Activated CD4-positive, alpha-beta T cell treated with anti-CD3 and anti-CD28 coated beads, Interleukin-2, amount 50 U/mL, for 4 hours (primary cell): Measurements from ENCODE around the gene LAPTM4A.

Source experiments
- DNase-seq, 2 experiments: peaks; one replicate each; pipeline ENCODE4 v3.0.0-alpha.2; 2020

The LAPTM4A gene

DNA sequence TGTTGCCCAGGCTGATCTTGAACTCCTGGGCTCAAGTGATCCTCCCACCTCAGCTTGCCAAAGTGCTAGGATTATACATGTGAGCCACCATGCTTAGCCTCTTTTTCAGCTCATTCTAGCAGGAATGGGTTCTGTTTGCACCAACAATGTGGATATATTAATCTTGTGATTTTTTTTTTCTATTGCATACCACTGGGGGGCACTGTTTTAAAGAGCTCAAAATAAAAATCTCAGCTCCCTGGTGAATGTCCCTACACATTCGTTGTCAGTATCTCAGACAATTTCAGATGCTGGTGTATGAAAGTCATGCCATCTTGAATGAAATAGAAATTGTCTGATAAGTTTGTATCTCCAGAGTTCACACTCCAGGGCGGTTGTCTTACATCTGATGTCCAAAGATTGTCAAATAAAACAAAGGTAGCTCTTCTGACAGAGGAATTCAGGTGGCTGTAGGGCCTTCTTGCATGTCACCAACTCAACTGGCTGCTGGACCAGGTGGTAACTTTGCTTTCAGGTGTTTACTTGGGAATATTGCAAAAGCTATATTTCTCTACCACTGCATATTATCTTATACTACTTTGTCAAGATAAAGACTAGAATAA, 35.8 kb downstream of the LAPTM4A start:
- no peak for DNase-seq

DNA sequence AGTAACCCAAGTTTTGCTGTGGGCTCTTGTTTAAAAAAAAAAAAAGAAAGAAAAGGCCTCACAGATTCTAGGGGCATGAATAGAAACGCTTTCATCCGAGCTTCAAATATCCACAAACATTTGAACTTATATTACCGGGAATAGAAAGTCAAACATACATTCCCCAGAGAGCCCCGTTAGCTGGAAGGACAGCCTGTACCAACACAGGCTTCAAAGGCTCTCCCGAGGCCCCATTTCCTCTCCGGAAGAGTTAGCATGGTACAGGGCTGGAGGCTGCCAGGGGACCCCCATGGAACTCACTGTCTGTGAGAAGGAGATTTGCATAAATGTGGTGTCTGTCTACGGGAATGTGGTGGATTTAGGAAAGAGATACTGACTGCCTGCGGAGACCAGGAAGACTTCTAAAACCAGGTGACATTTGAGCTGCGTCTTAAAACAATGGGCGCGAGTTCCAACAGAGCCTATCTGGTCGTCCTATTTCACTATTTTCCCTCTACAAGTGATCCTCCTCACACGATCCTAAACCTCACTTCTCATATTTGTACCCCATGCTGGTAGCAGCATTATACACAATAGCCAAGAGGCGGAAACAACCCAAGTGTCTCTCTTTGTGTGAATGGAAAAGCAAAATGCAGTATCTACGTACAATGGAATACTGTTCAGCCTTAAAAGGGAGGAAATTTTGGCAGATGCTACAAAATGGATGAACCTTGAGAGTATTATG, 38.1 kb downstream of the LAPTM4A start:
- no peak for DNase-seq

DNA sequence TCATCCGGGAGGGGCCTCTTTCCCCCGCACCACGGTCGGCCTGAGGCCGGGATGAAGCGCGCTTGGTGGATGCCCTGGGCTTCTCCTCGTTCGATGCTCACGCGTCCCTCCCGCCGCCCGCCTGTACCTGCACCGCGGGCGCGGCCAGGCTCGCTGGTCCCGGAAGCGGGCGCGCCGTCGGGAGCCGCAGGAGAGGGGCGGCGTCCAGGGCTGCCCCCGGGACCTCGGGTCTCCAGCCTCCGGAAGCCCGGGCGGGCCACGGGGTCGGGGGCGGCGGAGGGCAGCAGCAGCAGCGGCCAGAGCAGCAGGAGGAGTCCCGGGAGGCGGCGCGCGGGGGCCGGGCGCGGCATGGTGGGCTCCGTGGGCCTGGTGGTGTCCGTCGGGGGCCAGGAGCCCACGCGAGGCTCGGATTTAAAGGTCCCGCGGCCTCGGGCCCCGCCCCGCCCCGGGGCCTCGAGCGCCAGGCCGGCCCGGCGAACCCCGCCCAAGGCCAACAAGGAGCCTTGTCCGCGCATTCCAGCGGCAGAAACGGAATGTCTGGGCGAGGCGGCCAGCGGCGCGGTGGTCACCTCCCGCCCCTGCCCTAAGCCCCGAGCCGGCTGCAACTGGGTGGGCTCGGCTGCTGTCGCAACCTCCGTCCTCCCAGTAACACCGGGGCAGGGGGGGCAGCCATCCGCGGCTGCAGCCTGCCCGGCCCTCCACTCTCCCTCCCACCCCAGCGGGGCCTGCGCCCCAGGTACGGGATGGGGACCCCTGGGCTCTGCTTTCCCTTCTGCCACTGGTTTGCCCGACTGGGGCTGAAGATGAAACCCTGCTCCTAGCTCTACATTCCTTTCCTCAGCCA, 38.9 kb downstream of the LAPTM4A start, which contains the start of gene MATN3:
Gene MATN3, minus strand, starts transcription at position 387 of the 844 bp plus-strand sequence. Its CDS starts 37 bp downstream, at position 350.
- DNase-seq = no peak

DNA sequence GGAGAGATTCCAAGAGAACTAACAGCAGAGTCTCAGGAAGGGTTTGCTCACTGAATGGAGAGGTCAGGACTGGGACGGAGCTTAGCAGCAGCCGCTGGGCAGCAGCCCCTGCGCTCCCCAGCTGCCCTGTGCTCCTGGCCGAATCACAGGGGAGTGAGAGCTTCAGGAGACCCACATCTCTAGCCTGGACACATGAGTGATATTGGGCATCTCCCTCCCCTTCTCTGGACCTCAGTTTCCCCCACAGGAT, 39.5 kb downstream of the LAPTM4A start:
- DNase-seq = no peak

DNA sequence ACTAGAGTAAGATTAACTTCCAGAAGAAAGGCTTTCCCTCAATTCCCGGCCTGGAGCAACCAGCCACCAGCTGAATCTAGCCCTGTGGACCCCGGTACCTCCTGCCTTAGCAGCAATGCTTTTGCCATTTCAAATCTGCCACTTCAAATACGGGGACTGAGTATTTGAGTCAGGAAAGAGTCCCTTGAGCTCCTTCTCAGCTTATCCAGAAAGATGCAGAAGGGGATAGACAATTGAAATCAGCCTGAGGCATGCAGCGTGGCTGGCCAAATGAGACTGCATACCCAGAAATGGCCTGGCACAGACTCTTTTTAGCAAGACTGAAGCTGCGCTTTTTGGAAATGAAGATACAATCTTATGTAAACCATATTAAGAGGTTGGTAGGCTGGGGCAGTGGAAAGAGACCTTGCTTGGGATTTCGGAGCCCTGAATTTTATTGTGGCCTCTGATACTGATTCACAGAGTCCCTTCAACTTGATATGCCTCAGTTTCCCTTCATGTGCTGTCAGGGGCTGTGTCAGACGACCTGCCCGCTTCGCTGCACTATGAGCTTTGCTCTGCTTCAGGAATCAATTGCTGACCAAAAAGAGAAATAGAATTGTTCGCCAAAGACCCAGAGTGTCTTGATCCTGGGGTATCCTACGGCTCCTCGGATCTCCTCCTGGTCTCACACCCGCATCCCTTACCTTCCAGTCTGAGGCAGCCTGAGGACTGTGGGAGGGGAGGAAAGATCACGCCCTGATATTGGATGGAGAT, 40.0 kb downstream of the LAPTM4A start:
- DNase-seq = no peak

DNA sequence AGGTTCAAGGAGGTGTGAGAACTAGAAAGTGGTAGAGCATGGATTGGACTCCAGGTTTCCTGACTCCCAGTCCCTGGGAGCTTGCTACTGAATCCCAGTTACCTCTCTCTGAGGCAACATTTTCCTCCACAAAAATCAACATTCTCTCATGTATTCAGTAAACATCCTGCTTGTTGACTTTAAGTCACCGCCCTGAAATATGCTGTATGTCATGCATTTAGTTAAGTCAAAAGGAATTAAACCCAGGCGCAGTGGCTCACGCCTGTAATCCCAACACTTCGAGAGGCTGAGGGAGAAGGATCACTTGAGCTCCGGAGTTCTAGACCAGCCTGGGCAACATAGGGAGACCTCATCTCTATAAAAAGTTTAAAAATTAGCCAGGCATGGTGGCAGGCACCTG, 42.7 kb downstream of the LAPTM4A start:
- no peak for DNase-seq

DNA sequence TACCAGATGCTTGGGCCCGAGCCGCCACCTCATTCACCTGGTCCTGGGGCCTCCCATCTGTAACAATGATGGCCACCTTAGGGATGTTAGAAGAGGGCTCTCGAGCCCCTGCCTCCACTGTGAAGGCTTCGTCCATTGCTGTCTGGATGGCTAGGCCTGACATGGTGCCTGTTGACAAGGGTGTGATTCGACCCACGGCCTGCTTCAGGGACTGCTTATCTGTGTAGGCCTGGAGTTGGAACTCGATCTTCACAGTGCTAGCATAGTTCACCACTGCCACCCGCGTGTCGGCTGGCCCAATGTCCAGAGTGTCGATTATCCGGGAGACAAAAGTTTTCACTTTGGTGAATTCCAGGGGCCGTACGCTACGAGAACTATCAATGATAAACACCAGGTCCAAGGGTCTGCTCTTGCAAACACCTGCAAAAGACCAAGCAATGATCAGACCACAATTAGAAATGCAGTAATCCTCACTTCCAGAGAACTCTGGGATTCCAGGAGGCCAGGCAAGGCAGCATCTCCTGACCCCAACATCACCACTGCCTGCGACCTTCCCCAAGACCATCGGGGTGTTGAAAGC, 45.4 kb downstream of the LAPTM4A start:
- no peak for DNase-seq

DNA sequence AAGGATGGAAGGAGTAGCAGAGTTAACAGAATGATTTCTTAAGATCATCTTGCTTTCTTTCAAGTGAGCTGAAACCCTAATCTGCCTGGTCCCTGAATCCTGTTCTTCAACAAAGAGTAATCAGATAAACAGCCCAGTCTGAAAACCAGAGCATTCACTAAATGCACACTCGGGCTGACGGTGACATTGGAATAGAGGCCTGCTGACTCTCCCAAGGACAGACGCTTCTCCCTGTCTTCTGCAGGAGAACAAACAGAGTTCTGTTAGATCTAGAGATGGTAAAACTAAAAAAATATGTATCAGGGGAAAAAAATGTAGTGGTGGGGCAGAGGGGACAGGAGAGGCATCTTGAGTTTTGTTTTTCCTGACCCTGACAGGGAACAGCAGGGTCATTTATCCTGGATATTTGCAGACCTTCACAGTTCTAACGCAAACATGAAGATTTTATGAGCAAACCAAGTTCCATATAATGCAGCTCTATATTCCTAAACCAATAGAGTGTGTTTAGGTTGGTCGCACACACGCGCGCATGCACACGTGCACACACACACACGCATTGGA, 46.3 kb downstream of the LAPTM4A start:
- DNase-seq = no peak

DNA sequence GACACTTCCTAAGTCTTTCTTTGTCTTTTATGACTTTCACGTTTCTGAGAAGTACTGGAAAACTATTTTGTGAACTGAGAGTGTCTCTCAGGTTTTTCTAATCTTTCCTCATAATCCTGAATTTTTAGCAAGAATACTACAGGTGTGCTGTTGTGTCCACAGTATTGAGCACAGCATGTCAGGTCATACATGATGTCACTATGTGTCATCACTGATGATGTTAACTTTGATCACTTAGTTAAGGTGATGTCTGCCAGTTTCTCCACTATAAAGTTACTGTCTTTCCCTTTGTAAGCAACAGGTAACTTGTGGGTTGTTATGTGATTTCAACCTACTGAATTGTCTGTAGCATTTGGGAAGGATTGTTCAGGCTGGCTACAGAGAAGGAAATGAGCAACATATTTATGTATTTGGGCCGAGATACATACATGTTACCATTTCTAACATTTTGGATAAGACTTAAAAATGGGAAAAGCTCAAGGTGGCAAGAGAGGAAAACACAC, 50.0 kb downstream of the LAPTM4A start:
- no peak for DNase-seq

DNA sequence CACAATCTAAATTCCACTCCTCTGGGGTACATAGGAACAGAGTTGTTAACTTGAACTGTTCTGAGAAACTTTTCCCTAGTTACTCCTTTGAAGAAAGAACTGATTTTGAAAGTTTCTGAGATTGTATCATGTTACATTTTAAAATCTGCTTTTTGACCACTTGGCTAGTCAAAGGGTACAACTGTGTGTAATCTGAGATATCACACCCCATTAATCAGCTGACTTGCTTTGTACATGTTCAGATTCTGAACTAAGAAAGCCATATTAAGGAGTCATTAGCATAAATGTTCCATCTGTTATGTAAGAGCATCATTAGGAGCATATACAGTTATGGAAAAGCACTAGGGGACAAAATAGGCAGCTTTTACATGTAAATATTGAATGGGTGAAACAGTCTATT, 57.7 kb downstream of the LAPTM4A start:
- DNase-seq = no peak

DNA sequence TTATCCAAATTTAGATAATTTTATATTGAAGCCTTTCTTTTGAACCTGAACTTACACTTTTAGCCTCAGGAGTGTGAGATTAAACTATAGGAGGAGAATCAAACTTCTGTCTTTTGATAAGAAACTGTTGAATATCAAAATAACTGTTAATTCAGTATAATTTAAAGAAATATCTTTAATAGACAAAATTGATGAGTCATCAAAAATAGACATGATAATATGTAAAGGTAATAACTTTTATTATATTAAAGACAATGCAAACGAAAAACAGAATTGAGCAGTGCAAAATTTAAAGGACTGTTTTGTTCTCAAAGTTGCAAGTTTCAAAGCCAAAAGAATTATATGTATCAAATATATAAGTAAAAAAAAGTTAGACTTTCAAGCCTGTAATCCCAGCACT, 59.5 kb downstream of the LAPTM4A start:
- no peak for DNase-seq

DNA sequence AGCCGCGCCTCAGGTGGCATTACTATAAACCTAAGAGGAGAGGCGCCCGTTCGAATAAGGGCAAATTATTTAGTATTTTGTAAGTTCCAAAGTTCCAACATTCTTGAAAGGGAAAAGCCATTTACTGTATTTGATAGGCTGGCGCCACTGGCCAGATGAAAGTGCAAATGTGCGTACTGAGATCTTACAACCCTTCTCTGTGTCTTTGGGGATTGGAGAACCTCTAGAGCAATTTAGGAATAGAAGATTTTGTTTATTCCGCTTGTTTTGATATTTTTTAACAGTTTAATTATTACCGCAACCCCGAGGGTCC, 61.1 kb downstream of the LAPTM4A start:
- DNase-seq = no peak

DNA sequence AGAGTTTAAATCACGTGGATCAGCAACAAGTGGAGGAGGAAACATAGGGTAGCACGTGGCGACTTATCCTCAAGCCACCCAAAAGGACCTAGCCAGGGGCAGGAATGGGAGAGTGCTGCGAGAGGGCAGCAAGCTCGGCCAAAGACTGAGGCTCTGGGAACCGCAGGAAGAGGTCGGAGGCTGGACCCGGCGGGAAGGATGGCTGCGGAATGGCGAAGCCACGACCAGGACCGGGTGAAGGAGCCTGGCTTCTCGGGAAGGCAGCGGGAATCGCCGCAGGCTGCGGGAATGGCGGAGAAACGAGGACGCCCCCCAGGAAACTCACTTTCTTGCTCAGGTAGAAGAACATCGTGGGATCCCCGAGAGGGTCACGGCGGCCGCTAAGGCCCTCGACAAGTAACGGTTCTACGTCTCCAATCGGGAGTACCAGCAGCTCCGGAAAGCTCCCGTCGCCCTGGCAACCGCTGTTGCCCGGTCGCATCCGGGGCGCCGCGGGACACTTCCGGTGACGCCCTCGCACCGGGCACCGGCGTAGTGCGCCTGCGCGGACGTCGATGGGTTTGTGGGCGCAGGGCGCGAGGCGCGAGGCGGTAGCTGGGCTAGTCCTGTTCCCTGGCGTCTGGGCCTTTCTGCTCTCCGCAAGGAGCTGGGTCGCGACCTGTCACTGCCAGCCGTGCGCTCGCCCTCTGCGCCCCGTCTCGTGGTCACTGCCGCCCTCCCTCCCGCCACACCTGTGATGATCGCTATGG, 61.6 kb downstream of the LAPTM4A start, which contains the start of gene WDR35:
Gene WDR35, minus strand, starts transcription at position 439 of the 749 bp plus-strand sequence. Its CDS starts 90 bp downstream, at position 349.
- peak; percentile 81 to 83 for DNase-seq

DNA sequence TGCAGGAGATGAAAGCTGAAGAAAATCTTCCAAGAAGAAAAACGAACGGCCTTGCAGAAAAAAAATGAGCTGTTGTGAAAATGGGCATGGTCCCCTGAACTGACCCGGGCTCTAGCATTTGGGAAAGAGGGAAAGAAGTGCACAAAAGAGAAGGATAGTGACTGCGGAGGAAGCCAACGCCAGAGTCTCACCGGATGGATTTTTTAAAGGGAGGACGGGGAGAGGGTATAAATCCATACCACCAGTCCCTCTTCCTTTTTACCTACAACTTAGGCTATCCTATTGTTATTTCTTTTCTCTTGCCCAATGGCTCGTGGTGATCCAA, 62.1 kb downstream of the LAPTM4A start:
- DNase-seq = no peak

DNA sequence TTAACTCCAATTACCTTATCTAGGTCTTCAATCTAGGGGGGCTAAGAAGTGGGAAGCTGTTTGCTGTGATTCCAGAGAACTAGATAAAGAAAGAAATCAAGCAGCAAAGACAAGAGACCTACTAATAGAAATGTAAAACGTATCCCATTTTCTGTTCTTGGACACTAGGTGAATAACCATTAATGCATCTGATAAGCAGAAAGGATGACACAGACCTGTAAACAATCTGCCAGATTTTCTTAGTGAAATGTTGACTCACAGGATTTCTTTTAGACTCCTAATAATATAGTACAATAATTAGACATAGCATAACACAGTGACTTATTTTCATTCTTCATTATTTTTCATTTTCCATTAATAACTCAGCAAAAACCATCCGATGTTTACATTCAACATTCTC, 62.8 kb downstream of the LAPTM4A start:
- no peak for DNase-seq

DNA sequence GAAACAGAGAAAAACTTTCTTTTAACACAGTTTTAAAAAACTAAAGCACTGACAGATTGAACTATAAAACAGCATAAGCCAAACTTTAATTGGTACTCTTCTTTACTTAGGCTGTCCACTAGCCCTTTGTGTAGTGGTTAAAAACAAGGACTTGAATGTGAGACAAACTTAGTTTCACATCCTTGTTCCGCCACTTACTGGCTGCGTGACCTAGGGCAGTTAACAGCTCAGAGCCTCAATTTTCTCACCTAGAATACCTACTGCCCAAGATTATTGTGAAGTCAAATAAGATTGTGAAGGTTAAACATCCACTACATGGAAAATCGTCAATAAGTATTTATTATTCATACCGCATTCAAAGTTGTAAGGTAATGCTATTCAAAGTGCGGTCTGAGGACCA, 63.5 kb downstream of the LAPTM4A start:
- DNase-seq = no peak
